ENCODE results near the gene PROZ.

DNA sequence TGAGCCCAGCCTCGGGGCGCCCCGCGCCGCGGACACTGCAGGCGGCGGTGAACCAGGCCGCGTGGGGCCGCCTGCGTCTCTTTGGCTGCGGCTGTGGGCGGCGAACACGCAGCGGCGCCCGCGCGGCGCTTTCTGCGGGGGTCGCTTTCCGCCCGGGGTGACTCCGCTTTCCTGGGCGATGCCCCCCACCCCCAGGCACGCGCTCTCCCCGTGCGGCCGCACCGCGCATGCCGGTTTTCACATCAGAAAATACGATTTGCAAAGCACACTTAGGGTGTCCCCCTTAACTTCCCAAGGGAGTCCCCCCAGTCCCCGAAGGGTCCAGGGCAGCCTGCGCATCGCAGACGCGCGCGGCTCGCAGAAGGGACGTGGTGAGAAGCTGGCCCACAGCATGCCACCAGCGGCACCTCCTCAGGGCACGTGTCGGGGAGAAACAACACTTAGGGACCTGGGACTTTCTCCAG is 47.6 kb upstream of the PROZ start:
- TF ChIP-seq, protein P1, sequence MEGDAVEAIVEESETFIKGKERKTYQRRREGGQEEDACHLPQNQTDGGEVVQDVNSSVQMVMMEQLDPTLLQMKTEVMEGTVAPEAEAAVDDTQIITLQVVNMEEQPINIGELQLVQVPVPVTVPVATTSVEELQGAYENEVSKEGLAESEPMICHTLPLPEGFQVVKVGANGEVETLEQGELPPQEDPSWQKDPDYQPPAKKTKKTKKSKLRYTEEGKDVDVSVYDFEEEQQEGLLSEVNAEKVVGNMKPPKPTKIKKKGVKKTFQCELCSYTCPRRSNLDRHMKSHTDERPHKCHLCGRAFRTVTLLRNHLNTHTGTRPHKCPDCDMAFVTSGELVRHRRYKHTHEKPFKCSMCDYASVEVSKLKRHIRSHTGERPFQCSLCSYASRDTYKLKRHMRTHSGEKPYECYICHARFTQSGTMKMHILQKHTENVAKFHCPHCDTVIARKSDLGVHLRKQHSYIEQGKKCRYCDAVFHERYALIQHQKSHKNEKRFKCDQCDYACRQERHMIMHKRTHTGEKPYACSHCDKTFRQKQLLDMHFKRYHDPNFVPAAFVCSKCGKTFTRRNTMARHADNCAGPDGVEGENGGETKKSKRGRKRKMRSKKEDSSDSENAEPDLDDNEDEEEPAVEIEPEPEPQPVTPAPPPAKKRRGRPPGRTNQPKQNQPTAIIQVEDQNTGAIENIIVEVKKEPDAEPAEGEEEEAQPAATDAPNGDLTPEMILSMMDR (conservative IDR thresholded peaks at IDR 0.05 in 1 of 2, IDR thresholded peaks at IDR 0.05 in 1 of 2; ENCODE audit: extremely low read depth in 1 of 2, insufficient read depth in 1 of 2, low read depth in 1 of 2, low read length in 2 of 2): no peak
- no peak for TF ChIP-seq EZH2 (IDR thresholded peaks at IDR 0.05; ENCODE audit: borderline replicate concordance, low read length)

Measured in mammary epithelial cell (primary cell).